ENCODE measurements around the gene CDH4. TPM values are rescaled to one million over a fixed set of nuclear protein-coding genes. Genes with fewer than 3 reads are reported as not detected.
"Not testable (repeated sequence)": the region's sequence is repeated elsewhere in the genome, so short reads cannot be mapped to it uniquely, and the experiment has no call there.

CDH4 gene
- total RNA-seq, 2 donors from 2014 or later, result 0.05 to 2.2 TPM

- no peaks in the 10 kb centered on the region for H3K4me1 ChIP-seq (replicated peaks)
- H3K27ac ChIP-seq, result no peak overlapping the region
- no peak for DNase-seq (ENCODE audit: low spot score)
- no peaks in the 10 kb centered on the region for H3K36me3 ChIP-seq
- intact Hi-C loops (cut with DNase I), result no loop called here
- H3K4me3 ChIP-seq, result no peak overlapping the region
- TF ChIP-seq POLR2AphosphoS5 (IDR thresholded peaks at IDR 0.05), result no peak
- TF ChIP-seq, protein P1, sequence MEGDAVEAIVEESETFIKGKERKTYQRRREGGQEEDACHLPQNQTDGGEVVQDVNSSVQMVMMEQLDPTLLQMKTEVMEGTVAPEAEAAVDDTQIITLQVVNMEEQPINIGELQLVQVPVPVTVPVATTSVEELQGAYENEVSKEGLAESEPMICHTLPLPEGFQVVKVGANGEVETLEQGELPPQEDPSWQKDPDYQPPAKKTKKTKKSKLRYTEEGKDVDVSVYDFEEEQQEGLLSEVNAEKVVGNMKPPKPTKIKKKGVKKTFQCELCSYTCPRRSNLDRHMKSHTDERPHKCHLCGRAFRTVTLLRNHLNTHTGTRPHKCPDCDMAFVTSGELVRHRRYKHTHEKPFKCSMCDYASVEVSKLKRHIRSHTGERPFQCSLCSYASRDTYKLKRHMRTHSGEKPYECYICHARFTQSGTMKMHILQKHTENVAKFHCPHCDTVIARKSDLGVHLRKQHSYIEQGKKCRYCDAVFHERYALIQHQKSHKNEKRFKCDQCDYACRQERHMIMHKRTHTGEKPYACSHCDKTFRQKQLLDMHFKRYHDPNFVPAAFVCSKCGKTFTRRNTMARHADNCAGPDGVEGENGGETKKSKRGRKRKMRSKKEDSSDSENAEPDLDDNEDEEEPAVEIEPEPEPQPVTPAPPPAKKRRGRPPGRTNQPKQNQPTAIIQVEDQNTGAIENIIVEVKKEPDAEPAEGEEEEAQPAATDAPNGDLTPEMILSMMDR (IDR thresholded peaks at IDR 0.05), result no peak
- no peak for TF ChIP-seq POLR2A (IDR thresholded peaks at IDR 0.05)
- WGBS, result 89% methylated on average over 17 of the region's 17 CpGs
- H3K27me3 ChIP-seq (replicated peaks; ENCODE audit: insufficient read depth), result no peaks in the 10 kb centered on the region
- no peaks in the 10 kb centered on the region for H3K9me3 ChIP-seq
Measured at GRCh38 chr20:61940491-61940890, 688.4 kb downstream of the CDH4 start.

DNA sequence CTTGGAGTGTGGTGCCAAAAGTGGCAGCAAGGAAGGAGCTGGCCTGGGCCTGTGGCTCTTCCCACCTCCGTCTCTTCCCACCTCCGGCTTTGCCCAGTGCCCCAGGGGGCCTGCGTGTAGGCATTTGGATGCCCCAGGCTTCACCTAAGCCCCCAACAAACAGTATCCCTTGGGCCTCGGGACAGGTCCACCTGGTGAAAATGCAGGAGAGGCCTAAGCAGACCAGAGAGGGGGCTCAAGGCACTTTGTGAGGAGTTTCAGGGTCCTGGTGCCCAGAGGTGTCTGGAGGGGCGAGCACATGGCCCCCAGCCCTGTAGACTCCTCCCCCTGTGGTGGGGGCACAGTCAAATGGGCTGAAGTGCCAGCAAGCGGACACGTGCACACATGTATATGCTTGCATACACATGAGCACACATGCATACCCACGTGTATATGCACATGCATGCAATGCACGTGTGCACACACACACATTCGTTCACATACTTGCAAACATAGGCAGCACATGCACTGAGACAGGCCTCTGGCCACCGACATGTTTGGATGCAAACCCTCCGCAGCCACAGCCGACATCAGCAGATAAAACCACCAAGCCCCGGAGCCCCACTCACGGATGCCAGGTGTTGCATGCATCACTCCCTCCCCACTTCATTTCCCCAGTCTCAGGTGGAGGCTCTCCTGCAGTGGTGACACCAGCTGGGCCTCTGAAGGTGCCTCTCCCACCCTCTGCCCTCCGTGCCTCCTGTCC, 689.1 kb downstream of the CDH4 start:
- no peak for DNase-seq (ENCODE audit: low spot score)
- Histone ChIP-seq H3K4me1 (replicated peaks) (no peaks in the 10 kb centered on the region), H3K9me3 (no peaks in the 10 kb centered on the region), H3K27ac (no peak overlapping the region), H3K36me3 (no peaks in the 10 kb centered on the region), H3K4me3 (no peak overlapping the region), H3K27me3 (replicated peaks; ENCODE audit: insufficient read depth) (no peaks in the 10 kb centered on the region)
- no peak for TF ChIP-seq POLR2A (IDR thresholded peaks at IDR 0.05)
- TF ChIP-seq POLR2AphosphoS5 (IDR thresholded peaks at IDR 0.05), result no peak
- TF ChIP-seq, protein P1 (IDR thresholded peaks at IDR 0.05), result no peak
- intact Hi-C loops (cut with DNase I), result no loop called here
- WGBS, result 85% methylated on average over 16 of the region's 16 CpGs

DNA sequence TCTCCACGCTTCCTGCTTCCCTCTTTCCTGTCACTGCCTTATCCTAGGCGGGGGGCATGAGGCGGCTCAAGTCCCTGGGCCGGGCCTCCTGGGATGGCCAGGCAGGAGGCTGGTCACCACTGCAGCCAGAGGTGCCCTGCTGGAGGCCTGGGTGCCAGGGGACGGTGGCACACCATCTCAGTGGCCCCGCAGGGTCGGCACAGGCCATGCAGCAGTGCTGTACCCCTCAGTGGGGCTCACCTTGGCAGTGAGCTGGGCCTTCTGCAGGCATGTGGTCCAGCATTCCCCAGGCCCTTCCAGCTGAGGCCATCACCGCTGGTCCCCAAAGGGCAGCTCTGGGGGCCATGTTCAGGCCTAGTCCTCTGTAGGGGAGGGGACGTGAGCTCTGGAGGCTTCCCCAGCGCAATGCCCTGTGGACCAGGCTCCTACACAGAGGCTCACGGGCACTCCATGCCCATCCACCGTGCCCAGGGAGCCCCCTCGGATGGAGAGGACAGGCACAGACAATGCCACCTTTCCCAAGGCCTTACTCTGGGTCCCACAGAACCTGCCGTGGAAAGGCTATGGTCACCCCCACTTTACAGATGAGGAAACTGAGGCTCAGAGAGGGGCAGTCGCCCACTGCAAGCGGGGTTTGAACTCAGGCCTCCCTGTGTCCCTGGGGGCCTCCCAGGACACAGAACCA, 689.8 kb downstream of the CDH4 start:
- H3K36me3 ChIP-seq, result no peaks in the 10 kb centered on the region
- no peaks in the 10 kb centered on the region for H3K9me3 ChIP-seq
- no peaks in the 10 kb centered on the region for H3K4me1 ChIP-seq (replicated peaks)
- no peak overlapping the region for H3K4me3 ChIP-seq
- no peak for DNase-seq (ENCODE audit: low spot score)
- TF ChIP-seq, protein P1 (IDR thresholded peaks at IDR 0.05), result no peak
- TF ChIP-seq POLR2A (IDR thresholded peaks at IDR 0.05) (no peak), POLR2AphosphoS5 (IDR thresholded peaks at IDR 0.05) (no peak)
- no peaks in the 10 kb centered on the region for H3K27me3 ChIP-seq (replicated peaks; ENCODE audit: insufficient read depth)
- H3K27ac ChIP-seq, result no peak overlapping the region
- 88% methylated on average over 15 of the region's 16 CpGs for WGBS
- intact Hi-C loops (cut with DNase I), result no loop called here

DNA sequence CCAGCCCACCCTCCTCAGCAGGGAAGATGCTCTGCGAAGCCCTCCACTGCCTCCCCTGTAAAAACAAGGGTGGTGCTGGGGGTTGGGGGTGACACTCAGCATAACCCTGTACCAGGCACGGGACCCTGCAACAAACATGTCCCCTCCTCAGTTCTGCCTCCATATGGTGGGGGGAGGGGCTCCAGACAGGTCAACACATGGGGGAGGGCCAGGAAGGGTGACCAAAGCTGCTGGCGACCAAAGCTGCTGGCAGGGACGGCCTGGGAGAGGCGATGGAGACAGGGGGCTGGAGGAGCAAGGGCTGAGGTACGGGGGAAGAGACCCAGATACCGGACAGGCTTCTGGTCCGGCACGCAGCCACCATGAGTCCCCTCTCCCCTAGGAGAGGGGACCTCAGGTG, 690.5 kb downstream of the CDH4 start:
- Histone ChIP-seq H3K4me1 (replicated peaks) (no peaks in the 10 kb centered on the region), H3K36me3 (no peaks in the 10 kb centered on the region), H3K27me3 (replicated peaks; ENCODE audit: insufficient read depth) (no peaks in the 10 kb centered on the region), H3K9me3 (no peaks in the 10 kb centered on the region), H3K4me3 (no peak overlapping the region), H3K27ac (no peak overlapping the region)
- 64% methylated on average over 9 of the region's 9 CpGs for WGBS
- DNase-seq (ENCODE audit: low spot score), result no peak
- TF ChIP-seq POLR2AphosphoS5 (IDR thresholded peaks at IDR 0.05) (no peak), POLR2A (IDR thresholded peaks at IDR 0.05) (no peak)
- TF ChIP-seq, protein P1 (IDR thresholded peaks at IDR 0.05), result no peak
- intact Hi-C loops (cut with DNase I), result no loop called here

- H3K27me3 ChIP-seq (replicated peaks; ENCODE audit: insufficient read depth); H3K36me3 ChIP-seq; intact Hi-C loops (cut with DNase I); H3K27ac ChIP-seq; H3K9me3 ChIP-seq; H3K4me3 ChIP-seq; H3K4me1 ChIP-seq (replicated peaks); DNase-seq (ENCODE audit: low spot score): not testable (repeated sequence)
- WGBS, result no CpG with 5 or more reads among the region's 34 CpGs
Measured at GRCh38 chr20:61944967-61945366, 692.9 kb downstream of the CDH4 start.

DNA sequence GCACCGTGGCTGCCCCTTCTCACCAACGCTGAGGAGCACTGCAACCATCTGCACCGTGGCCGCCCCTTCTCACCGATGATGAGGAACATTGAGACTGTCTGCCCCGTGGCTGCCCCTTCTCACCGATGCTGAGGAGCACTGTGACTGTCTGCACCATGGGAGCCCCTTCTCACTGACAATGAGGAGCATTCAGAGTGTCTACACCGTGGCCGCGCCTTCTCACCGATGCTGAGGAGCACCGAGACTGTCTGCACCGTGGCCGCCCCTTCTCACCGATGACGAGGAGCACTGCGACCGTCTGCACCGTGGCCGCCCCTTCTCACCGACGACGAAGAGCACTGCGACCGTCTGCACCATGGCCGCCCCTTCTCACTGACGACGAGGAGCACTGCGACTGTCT, 693.4 kb downstream of the CDH4 start:
- H3K27ac ChIP-seq; H3K36me3 ChIP-seq; H3K4me3 ChIP-seq; intact Hi-C loops (cut with DNase I); DNase-seq (ENCODE audit: low spot score); H3K4me1 ChIP-seq (replicated peaks); H3K27me3 ChIP-seq (replicated peaks; ENCODE audit: insufficient read depth); H3K9me3 ChIP-seq: not testable (repeated sequence)
- no CpG with 5 or more reads among the region's 29 CpGs for WGBS

- H3K27me3 ChIP-seq (replicated peaks; ENCODE audit: insufficient read depth); H3K4me3 ChIP-seq; H3K36me3 ChIP-seq; intact Hi-C loops (cut with DNase I); H3K9me3 ChIP-seq; H3K4me1 ChIP-seq (replicated peaks); H3K27ac ChIP-seq; DNase-seq (ENCODE audit: low spot score): not testable (repeated sequence)
- WGBS, result 79% methylated on average over 28 of the region's 28 CpGs
Measured at GRCh38 chr20:61948056-61948455, 696.0 kb downstream of the CDH4 start.

All from prostate gland (tissue), 2 donors.